Measurements from ENCODE around the gene IGF2R.
"Not testable (repeated sequence)": the region's sequence is repeated elsewhere in the genome, so short reads cannot be mapped to it uniquely, and the experiment has no call there.

- TF ChIP-seq, protein P1, sequence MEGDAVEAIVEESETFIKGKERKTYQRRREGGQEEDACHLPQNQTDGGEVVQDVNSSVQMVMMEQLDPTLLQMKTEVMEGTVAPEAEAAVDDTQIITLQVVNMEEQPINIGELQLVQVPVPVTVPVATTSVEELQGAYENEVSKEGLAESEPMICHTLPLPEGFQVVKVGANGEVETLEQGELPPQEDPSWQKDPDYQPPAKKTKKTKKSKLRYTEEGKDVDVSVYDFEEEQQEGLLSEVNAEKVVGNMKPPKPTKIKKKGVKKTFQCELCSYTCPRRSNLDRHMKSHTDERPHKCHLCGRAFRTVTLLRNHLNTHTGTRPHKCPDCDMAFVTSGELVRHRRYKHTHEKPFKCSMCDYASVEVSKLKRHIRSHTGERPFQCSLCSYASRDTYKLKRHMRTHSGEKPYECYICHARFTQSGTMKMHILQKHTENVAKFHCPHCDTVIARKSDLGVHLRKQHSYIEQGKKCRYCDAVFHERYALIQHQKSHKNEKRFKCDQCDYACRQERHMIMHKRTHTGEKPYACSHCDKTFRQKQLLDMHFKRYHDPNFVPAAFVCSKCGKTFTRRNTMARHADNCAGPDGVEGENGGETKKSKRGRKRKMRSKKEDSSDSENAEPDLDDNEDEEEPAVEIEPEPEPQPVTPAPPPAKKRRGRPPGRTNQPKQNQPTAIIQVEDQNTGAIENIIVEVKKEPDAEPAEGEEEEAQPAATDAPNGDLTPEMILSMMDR (IDR thresholded peaks at IDR 0.05): not testable (repeated sequence)
- TF ChIP-seq POLR2A (IDR thresholded peaks at IDR 0.05); POLR2AphosphoS5 (IDR thresholded peaks at IDR 0.05; ENCODE audit: insufficient read depth in 1 of 2, low read depth in 1 of 2): not testable (repeated sequence)
Measured at GRCh38 chr6:160114536-160114935, 145.7 kb downstream of the IGF2R start.

Measured in vagina (tissue), 2 donors.